HTR-8/SVneo (cell line): ENCODE measurements around the gene LYPD5.
"Not testable (repeated sequence)": the region's sequence is repeated elsewhere in the genome, so short reads cannot be mapped to it uniquely, and the experiment has no call there.

ENCODE experiments used
- DNase-seq: peaks from one replicate; pipeline ENCODE4 v3.0.0; 2011; ENCODE audit warnings: low spot score, mixed read lengths; ENCODE audit not compliant: insufficient read length
- FAIRE-seq: peaks from 2 replicates; lab custom pipeline; 2011; peaks lifted over from hg19 to GRCh38; lab: Jason Lieb, UNC

The LYPD5 gene

GRCh38 chr19:43807651-43808050 lies 5.4 kb upstream of the LYPD5 start:
- DNase-seq: no peak
- no peak for FAIRE-seq

GRCh38 chr19:43806848-43807247 lies 4.6 kb upstream of the LYPD5 start:
- DNase-seq (no peak), FAIRE-seq (no peak)

GRCh38 chr19:43806401-43806800 lies 4.2 kb upstream of the LYPD5 start:
- not testable (repeated sequence) for FAIRE-seq

GRCh38 chr19:43804432-43804831 lies 2.2 kb upstream of the LYPD5 start:
- FAIRE-seq (no peak), DNase-seq (no peak)

More at GRCh38 chr19:43806401-43806800, 4.2 kb upstream of the LYPD5 start:
- DNase-seq: not testable (repeated sequence)

- no peak for FAIRE-seq
- no peak for DNase-seq
Observed at GRCh38 chr19:43799502-43800142, 2.6 kb downstream of the LYPD5 start.

- DNase-seq (peak; percentile 41), FAIRE-seq (peak; percentile 96)
Observed at GRCh38 chr19:43798546-43799409, 3.5 kb downstream of the LYPD5 start.

- peak; percentile 81 for FAIRE-seq
- no peak for DNase-seq
Observed at GRCh38 chr19:43798026-43798545, 4.2 kb downstream of the LYPD5 start.

GRCh38 chr19:43797556-43797955 lies 4.7 kb downstream of the LYPD5 start:
- DNase-seq (no peak), FAIRE-seq (no peak)

GRCh38 chr19:43797118-43797517 lies 5.1 kb downstream of the LYPD5 start:
- FAIRE-seq: no peak
- DNase-seq: no peak

GRCh38 chr19:43790587-43790986 lies 11.7 kb downstream of the LYPD5 start:
- DNase-seq (no peak), FAIRE-seq (no peak)

- FAIRE-seq: no peak
Observed at GRCh38 chr19:43789029-43789428, 13.2 kb downstream of the LYPD5 start.

GRCh38 chr19:43786665-43787064 lies 15.6 kb downstream of the LYPD5 start:
- FAIRE-seq (no peak), DNase-seq (no peak)

More at GRCh38 chr19:43789029-43789428, 13.2 kb downstream of the LYPD5 start:
- DNase-seq: no peak

- FAIRE-seq: no peak
- peak; percentile 62 for DNase-seq
Observed at GRCh38 chr19:43784981-43785808, 17.1 kb downstream of the LYPD5 start.

- FAIRE-seq (no peak), DNase-seq (peak; percentile 78)
Observed at GRCh38 chr19:43784241-43784980, 17.8 kb downstream of the LYPD5 start.

- FAIRE-seq: no peak
- no peak for DNase-seq
Observed at GRCh38 chr19:43783636-43784035, 18.6 kb downstream of the LYPD5 start.

- DNase-seq (no peak), FAIRE-seq (peak; percentile 52)
Observed at GRCh38 chr19:43782689-43783231, 19.5 kb downstream of the LYPD5 start.

- FAIRE-seq (no peak), DNase-seq (no peak)
Observed at GRCh38 chr19:43782311-43782660, 20.0 kb downstream of the LYPD5 start.

- FAIRE-seq (no peak), DNase-seq (no peak)
Observed at GRCh38 chr19:43781630-43782310, 20.5 kb downstream of the LYPD5 start.
